Cardiac muscle cell (in vitro differentiated cells and primary cell): ENCODE results near the gene ZNF598. TPM values are rescaled to one million over a fixed set of nuclear protein-coding genes. Genes with fewer than 3 reads are reported as not detected.

Experiments
- DNase-seq, 2 donors: peaks; one replicate each; pipeline versions ENCODE4 v3.0.0 to v3.0.0-alpha.2; 2010 to 2017; ENCODE audit warnings: low read depth in 1 of 2, low spot score in 1 of 2
- H3K27ac ChIP-seq: fragments of 200-600 bp; sonication (generic); 2 replicates; pipeline ENCODE4 v1.5.1; 2016
- H3K27me3 ChIP-seq: fragments of 200-600 bp; sonication (generic); 2 replicates; pipeline ENCODE4 v1.6.0; 2016; ENCODE audit warnings: control low read depth
- H3K36me3 ChIP-seq: fragments of 200-600 bp; sonication (generic); 2 replicates; pipeline ENCODE4 v1.5.1; 2016; ENCODE audit warnings: control low read depth
- H3K4me1 ChIP-seq: fragments of 200-600 bp; sonication (generic); 2 replicates; pipeline ENCODE4 v1.8.1; 2017; ENCODE audit warnings: low read depth, mild to moderate bottlenecking, mixed run types
- H3K4me3 ChIP-seq: fragments of 200-600 bp; sonication (generic); 2 replicates; pipeline ENCODE4 v1.5.1; 2016; ENCODE audit warnings: mild to moderate bottlenecking
- H3K9me3 ChIP-seq: fragments of 200-600 bp; sonication (generic); 2 replicates; pipeline ENCODE4 v1.5.1; 2017; ENCODE audit warnings: low read depth, mild to moderate bottlenecking, control low read depth
- polyA plus RNA-seq: library from polyadenylated mRNA; unstranded; fragments of >200 nt; fragmentation: Nextera tagmentation; extraction: Ambion mirVana; gene quantifications from 2 replicates; pipeline ENCODE4 v1.2.1, GENCODE V29; 2016
- total RNA-seq: library from RNA; depleted of rRNA; stranded (reverse); fragments of >200 nt; gene quantifications from 2 replicates; pipeline ENCODE4 v1.2.3, GENCODE V29; 2016
- TF ChIP-seq, protein P1 (sequence below): IDR thresholded peaks from 2 replicates; pipeline ENCODE4 v1.5.1; 2012; ENCODE audit warnings: low read depth, mild to moderate bottlenecking, low read length

ZNF598 gene
- total RNA-seq: 35.6 and 50.4 TPM in 2 replicates
- 28.8 and 34.5 TPM in 2 replicates for polyA plus RNA-seq

DNA sequence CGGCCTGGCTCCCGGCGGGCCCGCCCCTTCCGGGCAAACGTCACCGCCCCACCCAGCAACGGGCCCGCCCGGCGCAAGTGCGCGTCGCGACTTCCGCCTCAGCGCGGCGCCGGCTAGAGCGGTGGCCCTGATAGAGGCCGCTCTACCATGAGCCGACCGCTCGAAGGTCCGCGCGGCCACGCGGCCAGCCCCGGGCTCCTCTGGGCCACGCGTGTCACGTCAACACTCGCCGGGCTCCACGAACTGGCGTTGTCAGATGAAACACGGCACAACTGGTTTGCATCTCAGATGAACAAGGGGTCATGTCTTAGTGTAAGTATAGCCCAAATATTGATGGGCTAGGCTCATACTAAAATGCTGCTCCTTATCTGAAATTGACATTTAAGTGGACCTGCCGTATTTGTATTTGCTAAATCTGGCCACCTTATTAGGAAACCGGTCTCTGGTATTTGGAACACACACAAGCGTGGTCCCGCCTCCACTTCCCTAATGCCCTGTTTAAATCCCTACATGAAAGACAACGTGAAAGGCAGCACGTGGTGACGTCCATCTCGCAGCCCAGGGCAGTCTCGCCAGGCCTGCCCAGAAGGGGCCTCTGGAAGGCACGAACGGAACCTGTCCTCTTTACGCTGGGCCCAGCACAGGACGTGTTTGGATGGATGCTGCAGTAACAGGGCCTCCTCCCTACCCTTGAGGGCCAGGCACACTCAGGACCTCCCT lies at the start of gene ZNF598:
ZNF598 (minus strand) TSS at position 31 of the 720 bp plus-strand sequence.
- no peaks in the 10 kb centered on the region for H3K9me3 ChIP-seq
- no peaks in the 10 kb centered on the region for H3K36me3 ChIP-seq
- H3K4me1 ChIP-seq: peaks cover 14% of the 10 kb centered on the region
- DNase-seq: peak; percentile 90 to 94
- peak within 1 kb of the TSS; percentile 92 for H3K4me3 ChIP-seq
- no peaks in the 10 kb centered on the region for H3K27me3 ChIP-seq
- TF ChIP-seq, protein P1, sequence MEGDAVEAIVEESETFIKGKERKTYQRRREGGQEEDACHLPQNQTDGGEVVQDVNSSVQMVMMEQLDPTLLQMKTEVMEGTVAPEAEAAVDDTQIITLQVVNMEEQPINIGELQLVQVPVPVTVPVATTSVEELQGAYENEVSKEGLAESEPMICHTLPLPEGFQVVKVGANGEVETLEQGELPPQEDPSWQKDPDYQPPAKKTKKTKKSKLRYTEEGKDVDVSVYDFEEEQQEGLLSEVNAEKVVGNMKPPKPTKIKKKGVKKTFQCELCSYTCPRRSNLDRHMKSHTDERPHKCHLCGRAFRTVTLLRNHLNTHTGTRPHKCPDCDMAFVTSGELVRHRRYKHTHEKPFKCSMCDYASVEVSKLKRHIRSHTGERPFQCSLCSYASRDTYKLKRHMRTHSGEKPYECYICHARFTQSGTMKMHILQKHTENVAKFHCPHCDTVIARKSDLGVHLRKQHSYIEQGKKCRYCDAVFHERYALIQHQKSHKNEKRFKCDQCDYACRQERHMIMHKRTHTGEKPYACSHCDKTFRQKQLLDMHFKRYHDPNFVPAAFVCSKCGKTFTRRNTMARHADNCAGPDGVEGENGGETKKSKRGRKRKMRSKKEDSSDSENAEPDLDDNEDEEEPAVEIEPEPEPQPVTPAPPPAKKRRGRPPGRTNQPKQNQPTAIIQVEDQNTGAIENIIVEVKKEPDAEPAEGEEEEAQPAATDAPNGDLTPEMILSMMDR: no peak
- peak within 1 kb of the TSS; percentile 92 for H3K27ac ChIP-seq

DNA sequence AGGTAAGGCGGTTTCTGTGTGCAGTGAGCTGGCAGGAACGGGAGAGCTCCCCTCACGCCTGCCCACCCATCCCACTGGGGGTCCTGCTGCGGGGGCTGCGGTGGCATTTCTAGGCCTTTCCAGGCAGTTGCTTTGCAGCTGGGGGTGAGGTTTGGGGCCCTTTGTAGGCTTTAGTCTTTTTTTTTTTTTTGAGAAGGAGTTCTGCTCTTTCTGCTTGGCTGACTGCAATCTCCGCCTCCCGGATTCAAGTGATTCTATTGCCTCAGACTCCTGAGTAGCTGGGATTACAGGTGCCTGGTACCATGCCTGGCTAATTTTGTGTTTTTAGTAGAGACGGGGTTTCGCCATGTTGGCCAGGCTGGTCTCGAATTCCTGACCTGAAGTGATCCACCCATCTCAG lies 49.3 kb upstream of the ZNF598 start:
- Histone ChIP-seq H3K27ac (no peak overlapping the region), H3K4me3 (no peak overlapping the region), H3K9me3 (no peaks in the 10 kb centered on the region), H3K27me3 (no peaks in the 10 kb centered on the region), H3K4me1 (no peaks in the 10 kb centered on the region), H3K36me3 (peaks cover 3% of the 10 kb centered on the region)
- no peak for DNase-seq
- TF ChIP-seq, protein P1: no peak

DNA sequence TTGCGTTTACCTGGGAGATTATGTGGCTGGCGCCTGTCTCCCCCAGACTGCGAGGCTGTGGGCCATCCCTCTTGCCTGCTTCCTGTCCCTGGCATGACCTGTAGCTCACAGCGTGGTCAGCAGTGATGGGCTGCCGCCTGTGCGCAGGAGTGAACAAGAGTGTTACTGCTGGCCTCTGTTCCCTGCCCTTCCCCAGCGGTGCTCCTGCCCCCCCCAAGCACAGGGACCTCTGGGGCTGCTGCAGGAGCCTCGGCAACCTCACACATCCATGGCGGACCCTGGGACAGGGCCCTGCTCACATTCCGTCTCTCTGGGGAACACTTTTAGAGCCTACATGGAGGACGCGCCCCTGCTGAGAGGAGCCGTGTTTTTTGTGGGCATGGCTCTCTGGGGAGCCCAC lies 48.8 kb upstream of the ZNF598 start:
- Histone ChIP-seq H3K4me3 (no peak overlapping the region), H3K27ac (no peak overlapping the region), H3K36me3 (peaks cover 3% of the 10 kb centered on the region), H3K27me3 (no peaks in the 10 kb centered on the region), H3K9me3 (no peaks in the 10 kb centered on the region), H3K4me1 (no peaks in the 10 kb centered on the region)
- TF ChIP-seq, protein P1: no peak
- no peak for DNase-seq

DNA sequence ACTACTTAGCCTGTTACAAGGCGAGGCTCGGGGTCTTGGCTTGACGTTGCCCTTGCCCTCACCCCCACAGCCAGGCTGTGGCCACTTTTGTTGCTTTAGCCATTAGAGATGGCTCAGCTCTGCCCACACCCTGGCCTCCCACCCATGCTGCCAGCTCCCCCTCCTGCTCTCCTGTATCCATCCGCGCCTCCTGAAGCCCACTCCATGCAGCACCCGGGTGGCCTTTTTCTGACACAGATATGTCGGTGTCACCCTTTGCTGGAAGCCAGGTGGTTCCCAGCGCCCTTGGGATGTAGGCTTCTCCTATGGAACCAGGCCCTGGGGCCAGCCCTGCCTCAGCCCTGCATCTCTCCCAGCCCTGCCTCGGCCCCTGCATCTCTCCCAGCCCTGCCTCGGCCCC lies 47.8 kb upstream of the ZNF598 start:
- DNase-seq: no peak
- Histone ChIP-seq H3K9me3 (no peaks in the 10 kb centered on the region), H3K4me1 (no peaks in the 10 kb centered on the region), H3K4me3 (no peak overlapping the region), H3K27me3 (no peaks in the 10 kb centered on the region), H3K36me3 (peaks cover 8% of the 10 kb centered on the region), H3K27ac (no peak overlapping the region)
- TF ChIP-seq, protein P1: no peak

DNA sequence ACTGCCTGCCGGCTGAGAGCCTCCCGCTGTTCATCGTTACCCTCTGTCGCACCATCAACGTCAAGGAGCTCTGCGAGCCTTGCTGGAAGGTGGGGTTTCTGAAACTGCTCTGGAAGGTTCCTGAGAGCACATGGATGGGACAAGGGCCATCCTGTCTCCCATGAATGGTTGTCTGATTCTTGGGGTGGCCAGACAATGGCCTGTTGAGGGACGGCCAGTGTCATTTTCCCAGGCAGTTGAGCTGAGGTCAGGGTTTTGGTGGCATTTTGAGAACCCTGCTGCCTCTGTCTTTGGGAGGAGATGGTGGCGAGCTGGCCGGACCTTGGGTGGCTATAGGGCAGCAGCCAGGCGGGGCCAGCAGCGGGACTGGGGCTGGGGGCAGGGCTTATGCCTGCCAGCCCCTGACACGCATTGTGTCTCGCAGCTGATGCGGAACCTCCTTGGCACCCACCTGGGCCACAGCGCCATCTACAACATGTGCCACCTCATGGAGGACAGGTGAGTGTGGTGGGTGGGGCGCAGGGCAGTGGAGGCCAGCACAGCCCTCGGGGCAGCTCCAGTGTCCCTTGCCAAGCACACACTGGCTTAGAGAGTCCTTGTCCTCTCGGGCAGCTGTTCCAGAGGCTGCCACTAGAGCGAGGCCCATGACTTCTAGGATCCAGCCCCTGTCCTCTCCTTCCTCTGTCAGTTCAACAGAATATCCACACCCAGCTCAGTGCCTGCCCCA lies 47.2 kb upstream of the ZNF598 start:
- TF ChIP-seq, protein P1: peak; percentile 8
- Histone ChIP-seq H3K27me3 (no peaks in the 10 kb centered on the region), H3K4me3 (no peak overlapping the region), H3K27ac (no peak overlapping the region), H3K4me1 (no peaks in the 10 kb centered on the region), H3K9me3 (no peaks in the 10 kb centered on the region), H3K36me3 (peaks cover 10% of the 10 kb centered on the region)
- no peak for DNase-seq
